Hepatocyte (in vitro differentiated cells): ENCODE data around the gene OVOL3. TPM values are rescaled to one million over a fixed set of nuclear protein-coding genes. Genes with fewer than 3 reads are reported as not detected.

Experiments used
- DNase-seq: peaks from one replicate; pipeline ENCODE4 v3.0.0-alpha.2; 2016; ENCODE audit warnings: low spot score
- H2AFZ ChIP-seq: fragments of 200-600 bp; sonication (generic); 2 replicates; pipeline ENCODE4 v1.6.0; 2016; ENCODE audit warnings: antibody characterized with exemption, mild to moderate bottlenecking
- H3K27ac ChIP-seq: fragments of 200-600 bp; sonication (generic); 2 replicates; pipeline ENCODE4 v1.5.1; 2016; ENCODE audit warnings: mild to moderate bottlenecking
- H3K27me3 ChIP-seq: fragments of 200-600 bp; sonication (generic); 2 replicates; pipeline ENCODE4 v1.6.1; 2016
- H3K36me3 ChIP-seq: fragments of 200-600 bp; sonication (generic); replicated peaks from 2 replicates; pipeline ENCODE4 v1.5.1; 2016; ENCODE audit warnings: low read depth; ENCODE audit not compliant: insufficient read depth
- H3K4me1 ChIP-seq: fragments of 200-600 bp; sonication (generic); 2 replicates; pipeline ENCODE4 v1.5.1; 2016; ENCODE audit warnings: mild to moderate bottlenecking, moderate library complexity; ENCODE audit not compliant: insufficient read depth
- H3K4me2 ChIP-seq: fragments of 200-600 bp; sonication (generic); 2 replicates; pipeline ENCODE4 v1.6.0; 2016
- H3K4me3 ChIP-seq: fragments of 200-600 bp; sonication (generic); 2 replicates; pipeline ENCODE4 v1.5.1; 2016; ENCODE audit warnings: mild to moderate bottlenecking
- H3K79me2 ChIP-seq: fragments of 200-600 bp; sonication (generic); 2 replicates; pipeline ENCODE4 v1.6.0; 2017; ENCODE audit warnings: mild to moderate bottlenecking
- H3K9me2 ChIP-seq: fragments of 200-600 bp; sonication (generic); replicated peaks from 2 replicates; pipeline ENCODE4 v1.6.0; 2017; ENCODE audit warnings: mild to moderate bottlenecking; ENCODE audit not compliant: insufficient read depth
- H3K9me3 ChIP-seq: fragments of 200-600 bp; sonication (generic); 2 replicates; pipeline ENCODE4 v1.5.1; 2016; ENCODE audit warnings: low read depth, mild to moderate bottlenecking
- H4K20me1 ChIP-seq: fragments of 200-600 bp; sonication (generic); 2 replicates; pipeline ENCODE4 v1.6.0; 2016; ENCODE audit warnings: mild to moderate bottlenecking; ENCODE audit not compliant: insufficient read depth, poor library complexity, severe bottlenecking
- CTCF ChIP-seq: fragments of 200-600 bp; sonication (generic); IDR thresholded peaks from 2 replicates; pipeline ENCODE4 v1.5.1; 2016; ENCODE audit warnings: antibody characterized with exemption, mild to moderate bottlenecking; ENCODE audit not compliant: poor library complexity
- EZH2 ChIP-seq: fragments of 200-600 bp; sonication (generic); IDR thresholded peaks from 2 replicates; pipeline ENCODE4 v1.6.1; 2016; ENCODE audit warnings: antibody characterized with exemption, mild to moderate bottlenecking, borderline replicate concordance
- EZH2phosphoT487 ChIP-seq: fragments of 200-600 bp; sonication (generic); IDR thresholded peaks from one replicate; pipeline ENCODE4 v1.6.1; 2018; ENCODE audit warnings: antibody characterized with exemption, mild to moderate bottlenecking, low read depth, moderate library complexity; ENCODE audit not compliant: unreplicated experiment, severe bottlenecking
- WGBS: methylation state at CpG from one replicate; pipeline ENCODE4 v1.1.6; 2016; ENCODE audit warnings: low lambda C conversion rate; ENCODE audit errors: missing lambda C conversion rate; 5-methylcytosine and 5-hydroxymethylcytosine counted together
- polyA plus RNA-seq: library from polyadenylated mRNA; unstranded; fragments of >200 nt; fragmentation: Nextera tagmentation; extraction: Ambion mirVana; gene quantifications from 2 replicates; pipeline ENCODE4 v1.2.1, GENCODE V29; 2016
- total RNA-seq: library from RNA; depleted of rRNA; stranded (reverse); fragments of >200 nt; gene quantifications from 2 replicates; pipeline ENCODE4 v1.2.3, GENCODE V29; 2014

Gene OVOL3
- total and polyA plus RNA-seq, 2 experiments from 2014 or later = not detected

- Histone ChIP-seq H3K4me3 (no peak overlapping the region), H3K79me2 (no peaks in the 10 kb centered on the region), H3K27me3 (no peaks in the 10 kb centered on the region), H3K9me2 (no peaks in the 10 kb centered on the region), H3K4me1 (no peaks in the 10 kb centered on the region), H3K27ac (no peak overlapping the region), H3K36me3 (no peaks in the 10 kb centered on the region), H4K20me1 (no peaks in the 10 kb centered on the region), H3K9me3 (no peaks in the 10 kb centered on the region), H2AFZ (no peak overlapping the region), H3K4me2 (no peak overlapping the region)
- no peak for DNase-seq
- TF ChIP-seq EZH2phosphoT487 (no peak), EZH2 (no peak), CTCF (no peak)
- 86% methylated on average over 11 of the region's 13 CpGs for WGBS
Measured at GRCh38 chr19:36090910-36091695, 19.8 kb upstream of the OVOL3 start.

GRCh38 chr19:36092566-36092965 is 18.4 kb upstream of the OVOL3 start:
- Histone ChIP-seq H3K4me3 (no peak overlapping the region), H3K27ac (no peak overlapping the region), H3K79me2 (no peaks in the 10 kb centered on the region), H3K4me1 (no peaks in the 10 kb centered on the region), H2AFZ (no peak overlapping the region), H3K4me2 (no peak overlapping the region), H3K27me3 (no peaks in the 10 kb centered on the region), H3K9me3 (no peaks in the 10 kb centered on the region), H3K9me2 (no peaks in the 10 kb centered on the region), H4K20me1 (no peaks in the 10 kb centered on the region), H3K36me3 (no peaks in the 10 kb centered on the region)
- WGBS = 99% methylated on average over 7 of the region's 7 CpGs
- no peak for TF ChIP-seq EZH2phosphoT487
- no peak for TF ChIP-seq EZH2
- TF ChIP-seq CTCF = no peak
- no peak for DNase-seq

GRCh38 chr19:36093146-36093662 is 17.7 kb upstream of the OVOL3 start:
- no peaks in the 10 kb centered on the region for H3K9me3 ChIP-seq

More at GRCh38 chr19:36093146-36093662, 17.7 kb upstream of the OVOL3 start:
- Histone ChIP-seq H3K27ac (no peak overlapping the region), H3K79me2 (no peaks in the 10 kb centered on the region), H3K9me2 (no peaks in the 10 kb centered on the region), H3K4me3 (no peak overlapping the region), H3K27me3 (no peaks in the 10 kb centered on the region), H3K4me2 (no peak overlapping the region), H4K20me1 (no peaks in the 10 kb centered on the region), H3K36me3 (no peaks in the 10 kb centered on the region), H2AFZ (no peak overlapping the region), H3K4me1 (no peaks in the 10 kb centered on the region)
- TF ChIP-seq EZH2 = no peak
- TF ChIP-seq EZH2phosphoT487 = no peak
- TF ChIP-seq CTCF = no peak
- no peak for DNase-seq
- WGBS = 93% methylated on average over 5 of the region's 5 CpGs
